A673 (cell line): ENCODE measurements around the gene CCDC154.

Experiments
- CTCF ChIP-seq: fragments of 300-800, 200-600 bp; sonication (generic); conservative IDR thresholded peaks from 2 replicates; pipeline ENCODE4 v1.5.1; 2017; ENCODE audit warnings: low read depth, mild to moderate bottlenecking, antibody characterized with exemption, low read length, moderate library complexity, mixed read lengths
- EZH2 ChIP-seq: fragments of 200-600 bp; sonication (generic); IDR thresholded peaks from 2 replicates; pipeline ENCODE4 v1.6.1; 2017; ENCODE audit warnings: borderline replicate concordance, low read depth, mild to moderate bottlenecking, mixed read lengths, antibody characterized with exemption, low read length; ENCODE audit not compliant: poor library complexity, severe bottlenecking

DNA sequence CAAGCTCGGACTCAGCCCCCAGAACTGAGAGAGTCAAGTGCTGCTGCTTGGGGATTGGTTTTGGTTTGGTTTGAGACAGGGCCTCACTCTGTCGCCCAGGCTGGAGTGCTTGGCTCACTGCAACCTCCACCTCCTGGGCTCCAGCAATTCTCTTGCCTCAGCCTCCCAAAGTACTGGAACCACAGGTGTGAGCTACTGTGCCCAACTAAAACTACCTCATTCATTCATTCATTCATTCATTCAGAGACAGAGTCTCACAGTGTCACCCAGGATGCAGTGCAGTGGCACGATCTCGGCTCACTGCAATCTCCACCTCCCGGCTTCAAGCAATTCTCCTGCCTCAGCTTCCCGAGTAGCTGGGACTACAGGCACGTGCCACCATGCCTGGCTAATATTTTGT lies 54.6 kb downstream of the CCDC154 start:
- TF ChIP-seq CTCF: no peak
- no peak for TF ChIP-seq EZH2
